Gastroesophageal sphincter (tissue), 3 donors: Measurements from ENCODE around the gene GDF3.

ENCODE experiments used
- CTCF ChIP-seq, 4 experiments: fragments of 200-600 bp in 2 of 4; fragments of 450-650 bp in 2 of 4; sonication (generic) in 1 of 4; IDR thresholded peaks; one replicate each; pipeline ENCODE4 v1.5.1; 2017 to 2019; ENCODE audit warnings: antibody characterized with exemption in 4 of 4, mild to moderate bottlenecking in 2 of 4, moderate library complexity in 2 of 4
- EP300 ChIP-seq: sonication (generic); formaldehyde crosslinking; IDR thresholded peaks from one replicate; pipeline ENCODE4 v1.6.1; 2017; ENCODE audit warnings: antibody characterized with exemption, mild to moderate bottlenecking
- POLR2A ChIP-seq, 2 donors: fragments of 450-650 bp; IDR thresholded peaks; one replicate each; pipeline ENCODE4 v1.6.1; 2017; ENCODE audit warnings: antibody characterized with exemption in 2 of 2, mild to moderate bottlenecking in 2 of 2, moderate library complexity in 1 of 2
- POLR2AphosphoS5 ChIP-seq: sonication (generic); formaldehyde crosslinking; IDR thresholded peaks from one replicate; pipeline ENCODE4 v1.6.1; 2017; ENCODE audit warnings: antibody characterized with exemption

- no peak for TF ChIP-seq CTCF (IDR thresholded peaks at IDR 0.05)
- no peak for TF ChIP-seq POLR2A (IDR thresholded peaks at IDR 0.05)
- TF ChIP-seq POLR2AphosphoS5 = no peak
- no peak for TF ChIP-seq EP300
Observed at GRCh38 chr12:7656121-7656520, 39.5 kb downstream of the GDF3 start.
